Endothelial cell of umbilical vein (primary cell): ENCODE measurements around the gene PCBD1.

Experiments used
- CTCF ChIP-seq, 2 donors: IDR thresholded peaks; 1 replicate in 1 of 2; 2 replicates in 1 of 2; pipeline ENCODE4 v1.5.1; 2011; ENCODE audit warnings: low read length in 2 of 2, mild to moderate bottlenecking in 2 of 2, moderate library complexity in 2 of 2, control low read depth in 1 of 2, inconsistent platforms in 1 of 2, low read depth in 1 of 2; ENCODE audit not compliant: insufficient read depth in 1 of 2; ENCODE audit errors: extremely low read depth in 1 of 2
- EZH2 ChIP-seq: IDR thresholded peaks from 2 replicates; pipeline ENCODE4 v1.6.1; 2012; ENCODE audit warnings: borderline replicate concordance, low read depth, mild to moderate bottlenecking, moderate library complexity, low read length, inconsistent platforms; ENCODE audit not compliant: severe bottlenecking
- MAX ChIP-seq: IDR thresholded peaks from 2 replicates; pipeline ENCODE4 v1.6.1; 2011; ENCODE audit not compliant: insufficient read depth, insufficient read length
- POLR2AphosphoS5 ChIP-seq: IDR thresholded peaks from 2 replicates; pipeline ENCODE4 v1.6.1; 2012; ENCODE audit warnings: low read depth, mild to moderate bottlenecking, control low read depth, low read length, moderate library complexity; ENCODE audit not compliant: insufficient read depth

- no peak for TF ChIP-seq EZH2
- TF ChIP-seq CTCF (IDR thresholded peaks at IDR 0.05; ENCODE audit: extremely low read depth in 1 of 2, insufficient read depth in 1 of 2, low read depth in 1 of 2, low read length in 2 of 2), result no peak
- TF ChIP-seq POLR2AphosphoS5, result no peak
- no peak for TF ChIP-seq MAX
Observed at GRCh38 chr10:70866424-70866823, 21.9 kb downstream of the PCBD1 start.
